ENCODE results near the gene IL1F10.

IL1F10 gene

GRCh38 chr2:113050921-113051895 lies 16.6 kb upstream of the IL1F10 start:
- TF ChIP-seq POLR2A (IDR thresholded peaks at IDR 0.05; ENCODE audit: low read depth, low read length), result no peak
- no peak for DNase-seq (ENCODE audit: insufficient read length, low spot score)
- no peak for FAIRE-seq

GRCh38 chr2:113052396-113052917 lies 15.3 kb upstream of the IL1F10 start, which contains the start of gene IL36B:
IL36B (minus strand) TSS chr2:113052867.
- no peak for TF ChIP-seq POLR2A (IDR thresholded peaks at IDR 0.05; ENCODE audit: low read depth, low read length)
- FAIRE-seq, result no peak
- DNase-seq (ENCODE audit: insufficient read length, low spot score), result no peak

GRCh38 chr2:113053666-113054065 lies 14.1 kb upstream of the IL1F10 start:
- TF ChIP-seq POLR2A (IDR thresholded peaks at IDR 0.05; ENCODE audit: low read depth, low read length), result no peak

GRCh38 chr2:113054066-113054465 lies 13.7 kb upstream of the IL1F10 start:
- no peak for FAIRE-seq

More at GRCh38 chr2:113053666-113054065, 14.1 kb upstream of the IL1F10 start:
- FAIRE-seq (no peak), DNase-seq (ENCODE audit: insufficient read length, low spot score) (no peak)

GRCh38 chr2:113056521-113056920 lies 11.2 kb upstream of the IL1F10 start:
- TF ChIP-seq POLR2A (IDR thresholded peaks at IDR 0.05; ENCODE audit: low read depth, low read length), result no peak
- DNase-seq (ENCODE audit: insufficient read length, low spot score) (no peak), FAIRE-seq (no peak)

More at GRCh38 chr2:113054066-113054465, 13.7 kb upstream of the IL1F10 start:
- no peak for DNase-seq (ENCODE audit: insufficient read length, low spot score)
- no peak for TF ChIP-seq POLR2A (IDR thresholded peaks at IDR 0.05; ENCODE audit: low read depth, low read length)

DNA sequence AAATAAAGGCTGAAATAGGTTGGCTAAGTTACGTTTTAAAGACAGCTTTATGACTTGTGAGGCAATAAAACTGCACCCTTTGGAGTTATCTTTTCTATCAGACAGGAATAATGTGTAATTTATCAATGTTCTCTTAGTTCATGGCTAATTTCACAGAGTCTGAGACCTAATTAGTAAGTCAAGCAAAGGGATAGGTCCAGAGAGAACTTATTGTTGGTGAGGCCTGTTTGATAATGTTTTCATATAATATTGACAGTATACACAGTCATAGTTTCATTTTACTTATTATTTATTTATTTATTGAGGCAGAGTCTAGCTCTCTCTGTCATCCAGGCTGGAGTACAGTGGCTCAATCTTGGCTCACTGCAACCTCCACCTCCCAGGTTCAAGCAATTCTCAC lies 10.7 kb upstream of the IL1F10 start:
- DNase-seq (ENCODE audit: insufficient read length, low spot score), result no peak
- FAIRE-seq, result no peak
- TF ChIP-seq POLR2A (IDR thresholded peaks at IDR 0.05; ENCODE audit: low read depth, low read length), result no peak

- TF ChIP-seq POLR2A (IDR thresholded peaks at IDR 0.05; ENCODE audit: low read depth, low read length), result no peak
- FAIRE-seq, result no peak
- no peak for DNase-seq (ENCODE audit: insufficient read length, low spot score)
Measured at GRCh38 chr2:113058411-113058994, 9.3 kb upstream of the IL1F10 start.

GRCh38 chr2:113058998-113059960 lies 8.5 kb upstream of the IL1F10 start, which contains the start of gene IL36RN:
IL36RN (plus strand) TSS chr2:113059198; CDS start chr2:113059439, 241 bp downstream.
- TF ChIP-seq POLR2A (IDR thresholded peaks at IDR 0.05; ENCODE audit: low read depth, low read length), result no peak
- FAIRE-seq (no peak), DNase-seq (ENCODE audit: insufficient read length, low spot score) (no peak)

DNA sequence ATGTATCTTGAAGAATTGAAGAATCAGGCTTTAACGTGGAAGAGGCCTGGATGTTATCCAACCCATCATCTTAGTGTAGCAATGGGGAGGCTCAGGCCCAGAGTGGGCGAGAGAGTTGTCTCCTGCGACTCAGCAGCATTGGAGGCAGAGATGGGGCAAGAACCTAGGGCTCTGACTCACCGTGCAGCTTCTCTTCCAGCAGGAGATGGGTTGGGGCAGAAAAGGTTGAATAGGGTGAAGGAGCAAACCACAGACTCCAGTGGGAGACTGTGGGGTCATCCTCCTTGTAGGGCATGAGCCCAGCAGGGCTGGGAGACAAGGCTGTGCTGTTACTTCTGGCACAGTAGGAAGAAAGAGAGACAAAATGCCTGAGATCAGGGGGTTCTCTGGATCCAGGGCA lies 7.4 kb upstream of the IL1F10 start:
- DNase-seq (ENCODE audit: insufficient read length, low spot score), result no peak
- no peak for FAIRE-seq
- no peak for TF ChIP-seq POLR2A (IDR thresholded peaks at IDR 0.05; ENCODE audit: low read depth, low read length)

DNA sequence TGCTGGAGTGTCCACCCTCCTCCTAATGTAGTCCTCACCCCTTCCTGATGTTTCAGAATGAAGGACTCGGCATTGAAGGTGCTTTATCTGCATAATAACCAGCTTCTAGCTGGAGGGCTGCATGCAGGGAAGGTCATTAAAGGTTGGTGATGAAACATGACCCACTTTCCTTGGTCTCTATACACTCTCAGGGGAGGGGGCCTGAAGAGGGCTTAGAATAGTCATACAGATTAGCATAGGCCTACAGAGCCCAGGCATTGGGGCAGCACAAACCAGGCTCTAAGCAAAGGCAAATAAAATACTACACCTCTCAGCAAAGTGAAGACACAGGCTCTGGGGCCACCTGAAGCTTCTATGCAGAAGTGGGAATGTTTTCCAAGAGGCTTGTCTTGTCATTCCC lies 7.0 kb upstream of the IL1F10 start:
- FAIRE-seq (no peak), DNase-seq (ENCODE audit: insufficient read length, low spot score) (no peak)
- no peak for TF ChIP-seq POLR2A (IDR thresholded peaks at IDR 0.05; ENCODE audit: low read depth, low read length)

DNA sequence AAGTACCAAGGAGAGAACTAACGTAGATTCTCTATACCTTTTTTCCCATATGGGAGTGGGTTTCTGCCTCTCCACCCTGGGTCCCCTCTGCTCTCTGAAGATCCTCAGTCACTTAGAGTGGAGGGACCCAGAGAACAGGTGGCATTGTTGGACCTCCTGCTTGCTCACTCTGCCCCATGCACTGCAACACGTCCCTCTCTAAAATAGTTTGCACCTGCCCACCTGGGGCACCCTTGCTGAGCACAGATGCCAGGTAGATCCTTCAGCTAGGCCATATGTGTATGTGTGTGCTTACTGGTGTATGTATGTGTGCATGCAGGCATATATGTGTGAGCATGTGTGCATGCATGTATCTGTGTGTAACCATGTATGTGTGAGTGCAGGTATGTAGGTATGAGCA lies 6.5 kb upstream of the IL1F10 start:
- DNase-seq (ENCODE audit: insufficient read length, low spot score) (no peak), FAIRE-seq (no peak)
- no peak for TF ChIP-seq POLR2A (IDR thresholded peaks at IDR 0.05; ENCODE audit: low read depth, low read length)

- DNase-seq (ENCODE audit: insufficient read length, low spot score) (no peak), FAIRE-seq (no peak)
- TF ChIP-seq POLR2A (IDR thresholded peaks at IDR 0.05; ENCODE audit: low read depth, low read length), result no peak
Measured at GRCh38 chr2:113061896-113062770, 5.6 kb upstream of the IL1F10 start.
